Right cardiac atrium (tissue), 5 donors: Measurements from ENCODE around the gene NTN1. TPM values are rescaled to one million over a fixed set of nuclear protein-coding genes. Genes with fewer than 3 reads are reported as not detected.
A peak's percentile ranks its signal among the peaks of the same experiment; 100 is the strongest.

Experiments
- ATAC-seq, 2 donors: fragments of 200-7000 bp; cut with Tn5 transposase; one replicate each; pipeline versions ENCODE4 v1.8.0 to v1.9.1; 2020; ENCODE audit warnings: moderate library complexity in 2 of 2, mild to moderate bottlenecking in 1 of 2
- DNase-seq, 3 donors: peaks; one replicate each; pipeline ENCODE4 v3.0.0-alpha.2; 2020
- H3K27ac ChIP-seq: one replicate; pipeline ENCODE4 v1.5.1; 2013; ENCODE audit warnings: mild to moderate bottlenecking, low read length, control low read depth, moderate library complexity
- H3K27me3 ChIP-seq: one replicate; pipeline ENCODE4 v1.6.1; 2013; ENCODE audit not compliant: control insufficient read depth, insufficient read depth
- H3K4me1 ChIP-seq: one replicate; pipeline ENCODE4 v1.6.1; 2013; ENCODE audit warnings: low read length; ENCODE audit not compliant: control insufficient read depth, insufficient read depth
- H3K4me3 ChIP-seq: one replicate; pipeline ENCODE4 v1.5.1; 2013; ENCODE audit warnings: low read length, control low read depth
- H3K9me3 ChIP-seq: one replicate; pipeline ENCODE4 v1.6.1; 2013; ENCODE audit warnings: low read length; ENCODE audit not compliant: control insufficient read depth
- WGBS: extraction: QIAGEN DNeasy Blood & Tissue Kit; methylation state at CpG from one replicate; pipeline ENCODE4 v1.1.7; 2013; 5-methylcytosine and 5-hydroxymethylcytosine counted together
- intact Hi-C, 4 donors: fragments of 100-400 bp; cut with DNase I; formaldehyde crosslinking; loops; one replicate each; pipeline versions ENCODE4 v1.11.0 to v1.14.0; 2022 to 2023
- polyA plus RNA-seq: library from polyadenylated mRNA; stranded (reverse); fragments of 200-250 nt; gene quantifications from one replicate; pipeline ENCODE4 v1.2.3, GENCODE V29; 2013
- total RNA-seq, 4 donors: library from RNA; stranded (reverse); fragmentation: NEBNext Ultra II Directional; extraction: Animal tissue kit (Norgen Biotek cat#: 25700); gene quantifications; one replicate each; pipeline ENCODE4 v1.2.1, GENCODE V29; 2021
- donor health status: healthy with polysubstance abuse.
- donor health status: DM: no; HTN: yes; CAD: no.
- donor health status: DM: no; HTN: no; CAD: no.
- donor health status: DM: no; HTN: yes; CAD: no; lungs with severe emphysema.
- donor health status: DM: yes; HTN: yes; CAD: no.

The NTN1 gene
- total and polyA plus RNA-seq, 5 donors = 90.5 to 265 (median 179) TPM

GRCh38 chr17:9022573-9023391, 1.5 kb downstream of the NTN1 start:
- H3K27me3 ChIP-seq = no peaks in the 10 kb centered on the region
- WGBS = 3% methylated on average over 106 of the region's 106 CpGs
- ATAC-seq (peak; percentile 1 to 18), DNase-seq (peak; percentile 52 to 76 (median 67))
- intact Hi-C loops = loop anchor here in 1 of 4 donors (5.0 kb wide), 1 partner anchor 80 kb away; no protein-coding TSS in a partner anchor
- peak overlapping the region; percentile 61 for H3K27ac ChIP-seq
- peak overlapping the region; percentile 87 for H3K4me3 ChIP-seq
- no peaks in the 10 kb centered on the region for H3K9me3 ChIP-seq
- H3K4me1 ChIP-seq = no peaks in the 10 kb centered on the region

DNA sequence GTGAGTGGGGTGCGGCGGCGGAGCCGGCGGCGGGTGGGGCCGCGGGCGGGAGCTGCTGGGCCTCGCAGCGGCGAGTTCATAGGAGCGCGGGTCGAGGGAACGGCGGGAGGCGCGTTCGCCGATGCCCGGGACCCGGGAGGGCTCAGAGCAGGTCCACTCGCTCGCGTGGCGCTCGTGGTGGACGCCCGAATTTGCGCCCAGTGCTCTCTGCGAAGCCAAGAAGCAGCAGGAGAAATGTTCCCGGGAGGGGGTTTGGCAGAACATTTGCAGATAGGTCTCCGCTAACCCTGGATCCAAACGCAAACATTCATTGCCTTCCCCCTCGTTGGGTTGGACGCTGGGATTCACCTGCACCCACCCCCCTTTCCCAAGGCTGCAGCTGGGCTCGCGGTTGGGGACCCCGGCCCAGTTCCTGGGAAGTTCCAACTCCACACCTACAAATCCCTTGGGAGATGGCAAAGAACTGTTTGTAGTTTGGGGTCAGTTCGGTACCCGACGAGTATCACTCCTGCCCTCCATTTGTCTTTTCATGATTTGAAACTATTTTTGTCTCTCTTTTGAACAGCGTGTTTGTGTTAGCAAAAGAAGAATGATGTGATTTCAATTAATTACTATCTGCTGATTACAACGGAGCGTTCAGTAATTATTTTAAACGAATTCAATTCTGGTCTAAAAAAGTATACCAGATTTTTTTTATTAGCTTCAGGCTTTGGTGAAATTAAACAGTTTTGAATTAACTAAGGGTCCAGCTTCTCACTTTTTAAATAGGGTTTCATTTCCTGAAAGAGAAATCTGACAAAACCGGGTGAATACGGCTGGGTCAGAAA, 2.3 kb downstream of the NTN1 start:
- WGBS = 10% methylated on average over 49 of the region's 49 CpGs
- no peaks in the 10 kb centered on the region for H3K27me3 ChIP-seq
- H3K4me1 ChIP-seq = no peaks in the 10 kb centered on the region
- intact Hi-C loops = loop anchor here in 1 of 4 donors (5.0 kb wide), 1 partner anchor 79 kb away; no protein-coding TSS in a partner anchor
- no peaks in the 10 kb centered on the region for H3K9me3 ChIP-seq
- ATAC-seq (peak in 1 of 2 donors; percentile 2), DNase-seq (peak in 1 of 3 donors; percentile 80)
- H3K4me3 ChIP-seq = peak overlapping the region; percentile 26
- peak overlapping the region; percentile 61 for H3K27ac ChIP-seq

- H3K27ac ChIP-seq = peak overlapping the region; percentile 9
- H3K27me3 ChIP-seq = no peaks in the 10 kb centered on the region
- no peaks in the 10 kb centered on the region for H3K4me1 ChIP-seq
These were observed 3.2 kb downstream of the NTN1 start for GRCh38 chr17:9024497-9024896.

DNA sequence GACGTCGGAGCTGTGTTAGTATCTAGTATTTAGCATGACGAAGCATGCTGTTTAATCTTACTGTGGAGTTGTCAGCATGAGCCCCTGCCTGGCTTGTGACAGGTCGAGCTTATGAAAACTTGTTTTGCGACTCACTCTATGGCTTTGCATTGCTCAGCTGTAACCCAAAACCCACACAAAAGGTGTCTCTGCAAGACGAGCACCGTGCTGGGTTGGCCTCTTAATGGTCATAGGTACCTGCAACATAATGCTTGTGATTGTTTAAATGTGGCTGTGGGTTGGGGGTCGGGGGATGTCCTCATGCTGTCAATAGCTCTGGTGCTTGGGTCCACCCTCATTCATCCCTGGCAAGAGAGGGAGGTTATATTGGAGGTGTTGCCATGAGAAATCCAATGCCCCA, 5.4 kb downstream of the NTN1 start:
- intact Hi-C loops = no loop called here

More at GRCh38 chr17:9024497-9024896, 3.2 kb downstream of the NTN1 start:
- Histone ChIP-seq H3K4me3 (peak overlapping the region; percentile 26), H3K9me3 (no peaks in the 10 kb centered on the region)
- DNase-seq (no peak), ATAC-seq (no peak)
- intact Hi-C loops = loop anchor here in 1 of 4 donors (5.0 kb wide), 1 partner anchor 78 kb away; no protein-coding TSS in a partner anchor
- 76% methylated on average over 14 of the region's 14 CpGs for WGBS

DNA sequence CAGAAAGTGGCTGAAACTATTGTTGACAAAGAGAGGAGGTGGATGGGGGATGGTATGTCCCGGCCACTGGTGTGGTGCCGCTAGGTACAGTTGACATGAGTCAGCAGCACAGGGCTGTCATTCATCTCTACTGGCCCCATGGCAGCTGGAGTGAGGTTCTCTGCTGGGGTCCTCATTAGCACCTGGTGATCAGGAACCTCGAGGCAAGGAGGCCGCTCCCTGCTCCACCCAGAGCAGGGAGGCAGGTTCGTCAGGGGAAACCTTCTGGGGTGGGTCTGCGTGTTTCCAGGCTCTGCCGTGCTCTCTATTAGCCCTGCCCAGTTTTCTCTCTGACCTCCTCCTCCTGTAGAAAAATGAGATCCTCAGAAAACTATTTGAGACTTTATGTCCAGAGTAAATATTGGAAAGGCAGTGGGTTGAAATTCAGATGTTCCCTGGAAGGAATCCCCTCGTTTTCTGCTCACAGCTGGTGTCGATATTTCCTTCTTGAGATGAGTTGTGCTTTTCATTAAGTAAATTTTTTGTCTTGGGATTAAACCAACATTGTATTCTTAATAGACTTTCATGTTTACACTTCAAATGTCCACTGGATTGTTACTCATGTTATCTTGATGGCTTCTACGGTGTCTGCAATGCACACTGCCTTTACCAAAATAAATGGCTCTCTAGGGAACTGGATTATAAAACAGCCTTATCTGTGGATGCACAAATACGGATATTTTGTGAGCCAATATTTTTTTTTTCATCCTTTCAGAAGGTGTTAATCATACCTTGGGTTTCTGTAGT, 7.1 kb downstream of the NTN1 start:
- DNase-seq = no peak
- WGBS = 44% methylated on average over 11 of the region's 11 CpGs
- Histone ChIP-seq H3K4me1 (no peaks in the 10 kb centered on the region), H3K27me3 (no peaks in the 10 kb centered on the region), H3K27ac (peak overlapping the region; percentile 9), H3K9me3 (no peaks in the 10 kb centered on the region), H3K4me3 (no peak overlapping the region)
- peak in 1 of 2 donors; percentile 58 for ATAC-seq
- intact Hi-C loops = no loop called here

More for the DNA sequence above, 5.4 kb downstream of the NTN1 start:
- no peaks in the 10 kb centered on the region for H3K27me3 ChIP-seq
- 79% methylated on average over 8 of the region's 8 CpGs for WGBS
- no peaks in the 10 kb centered on the region for H3K9me3 ChIP-seq
- no peak overlapping the region for H3K4me3 ChIP-seq
- ATAC-seq = no peak
- no peak for DNase-seq
- H3K4me1 ChIP-seq = no peaks in the 10 kb centered on the region
- no peak overlapping the region for H3K27ac ChIP-seq

DNA sequence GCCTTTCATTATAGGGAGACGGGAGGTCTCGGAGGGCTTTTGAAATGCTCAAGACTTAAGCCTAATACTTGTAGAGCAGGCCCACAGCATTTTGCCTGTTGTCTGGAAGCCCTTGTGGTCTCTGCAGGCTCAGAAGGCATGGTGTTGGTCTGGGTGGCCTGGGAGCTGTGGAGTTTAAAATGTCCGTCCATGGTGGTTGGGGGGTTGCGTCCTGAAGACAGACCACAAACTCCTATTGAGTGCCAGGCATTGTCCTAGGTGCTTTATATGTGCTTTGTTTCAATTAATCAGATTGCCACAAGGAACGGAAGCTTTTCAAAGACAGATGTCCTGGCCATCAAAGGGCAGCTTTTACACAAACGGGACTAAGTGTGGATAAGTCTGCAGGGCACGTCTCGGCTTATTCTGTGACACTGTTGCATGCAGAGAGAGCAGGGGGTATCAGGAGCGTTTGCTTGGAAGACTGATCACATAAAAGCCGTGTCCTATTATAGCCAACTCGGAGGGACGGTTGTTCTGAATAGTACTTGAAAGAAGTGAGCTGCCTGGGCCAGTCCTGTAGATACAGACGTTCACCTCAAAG, 7.8 kb downstream of the NTN1 start:
- no peak for DNase-seq
- 69% methylated on average over 13 of the region's 13 CpGs for WGBS
- Histone ChIP-seq H3K4me3 (no peak overlapping the region), H3K27me3 (no peaks in the 10 kb centered on the region), H3K4me1 (no peaks in the 10 kb centered on the region), H3K9me3 (no peaks in the 10 kb centered on the region), H3K27ac (peak overlapping the region; percentile 15)
- intact Hi-C loops = no loop called here
- peak; percentile 30 to 31 for ATAC-seq

- H3K27me3 ChIP-seq = no peaks in the 10 kb centered on the region
- H3K4me1 ChIP-seq = no peaks in the 10 kb centered on the region
- ATAC-seq (peak; percentile 16 to 30), DNase-seq (no peak)
- 68% methylated on average over 9 of the region's 9 CpGs for WGBS
- H3K9me3 ChIP-seq = no peaks in the 10 kb centered on the region
- no peak overlapping the region for H3K4me3 ChIP-seq
- H3K27ac ChIP-seq = no peak overlapping the region
- intact Hi-C loops = no loop called here
These were observed 10.8 kb downstream of the NTN1 start for GRCh38 chr17:9032151-9032550.

GRCh38 chr17:9032583-9032982, 11.3 kb downstream of the NTN1 start:
- peak; percentile 4 to 54 for ATAC-seq
- Histone ChIP-seq H3K27ac (peak overlapping the region; percentile 11), H3K4me1 (no peaks in the 10 kb centered on the region), H3K4me3 (no peak overlapping the region), H3K9me3 (no peaks in the 10 kb centered on the region), H3K27me3 (no peaks in the 10 kb centered on the region)
- intact Hi-C loops = no loop called here
- DNase-seq = no peak
- 49% methylated on average over 10 of the region's 10 CpGs for WGBS

- no peaks in the 10 kb centered on the region for H3K9me3 ChIP-seq
- no peak overlapping the region for H3K27ac ChIP-seq
- H3K27me3 ChIP-seq = no peaks in the 10 kb centered on the region
- WGBS = 73% methylated on average over 1 of the region's 1 CpG
- peaks cover 2% of the 10 kb centered on the region for H3K4me1 ChIP-seq
- no peak overlapping the region for H3K4me3 ChIP-seq
- DNase-seq = no peak
- intact Hi-C loops = no loop called here
- ATAC-seq = peak; percentile 13 to 60
These were observed 13.9 kb downstream of the NTN1 start for GRCh38 chr17:9035249-9035648.

DNA sequence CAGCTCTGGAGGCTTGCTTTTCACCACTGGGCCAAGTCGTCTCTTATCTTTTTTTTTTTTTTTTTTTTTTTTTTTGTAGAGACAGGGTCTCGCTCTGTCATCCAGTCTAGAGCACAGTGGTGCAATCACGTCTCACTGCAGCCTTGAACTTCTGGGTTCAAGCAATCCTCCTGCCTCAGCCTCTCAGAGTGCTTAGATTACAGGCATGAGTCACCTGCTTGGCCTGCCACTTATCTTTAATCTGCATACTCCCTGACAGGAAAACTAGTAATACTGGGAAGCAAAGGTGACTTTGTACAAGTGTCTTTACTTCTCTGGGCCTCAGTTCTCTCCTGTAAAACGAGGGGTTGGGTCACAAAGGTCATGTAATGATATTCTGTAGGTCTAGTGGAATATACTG, 15.0 kb downstream of the NTN1 start:
- Histone ChIP-seq H3K27ac (no peak overlapping the region), H3K4me3 (no peak overlapping the region), H3K9me3 (no peaks in the 10 kb centered on the region), H3K27me3 (no peaks in the 10 kb centered on the region), H3K4me1 (peaks cover 2% of the 10 kb centered on the region)
- DNase-seq = no peak
- 57% methylated on average over 4 of the region's 4 CpGs for WGBS
- peak in 1 of 2 donors; percentile 32 for ATAC-seq
- intact Hi-C loops = no loop called here
